Pancreas (tissue), 10 donors: ENCODE measurements around the gene DUSP9. TPM values are rescaled to one million over a fixed set of nuclear protein-coding genes. Genes with fewer than 3 reads are reported as not detected.
A peak's percentile ranks its signal among the peaks of the same experiment; 100 is the strongest.

Experiments used
- ATAC-seq, 4 donors: fragments of 200-7000 bp; cut with Tn5 transposase; one replicate each; pipeline versions ENCODE4 v1.8.0 to v1.9.1; 2020; ENCODE audit warnings: mild to moderate bottlenecking in 4 of 4, moderate library complexity in 4 of 4
- DNase-seq, 6 donors: peaks; one replicate each; pipeline ENCODE4 v3.0.0-alpha.2; 2020
- FAIRE-seq: peaks from 2 replicates; lab custom pipeline; 2012; peaks lifted over from hg19 to GRCh38; lab: Jason Lieb, UNC
- H3K27ac ChIP-seq, 4 donors: fragments of 200-600 bp; sonication (generic); 1 replicate in 3 of 4; 2 replicates in 1 of 4; pipeline versions ENCODE4 v1.5.0 to v1.8.0; 2020
- H3K27me3 ChIP-seq, 4 donors: fragments of 200-600 bp; one replicate each; pipeline ENCODE4 v1.8.0; 2021
- H3K36me3 ChIP-seq, 3 donors: fragments of 200-600 bp; sonication (generic) in 1 of 3; one replicate each; pipeline versions ENCODE4 v1.5.0 to v1.8.0; 2020 to 2021
- H3K4me1 ChIP-seq, 3 donors: fragments of 200-600 bp; one replicate each; pipeline ENCODE4 v1.8.0; 2021
- H3K4me3 ChIP-seq, 4 donors: fragments of 200-600 bp; sonication (generic) in 2 of 4; one replicate each; pipeline versions ENCODE4 v1.5.0 to v1.8.0; 2020 to 2021
- H3K9me3 ChIP-seq, 4 donors: fragments of 200-600 bp; one replicate each; pipeline ENCODE4 v1.8.0; 2021
- WGBS, 2 donors: extraction: QIAGEN DNeasy Blood & Tissue Kit; methylation state at CpG; one replicate each; pipeline ENCODE4 v1.1.7; 2013; 5-methylcytosine and 5-hydroxymethylcytosine counted together
- intact Hi-C, 3 donors: fragments of 100-400 bp; cut with DNase I; formaldehyde crosslinking; loops; one replicate each; pipeline versions ENCODE4 v1.11.1 to v1.14.2; 2022
- polyA plus RNA-seq, 2 donors: library from polyadenylated mRNA; stranded (reverse); fragments of 200-250 nt; gene quantifications; one replicate each; pipeline ENCODE4 v1.2.3, GENCODE V29; 2013
- total RNA-seq, 6 donors: library from RNA; stranded (reverse); fragmentation: NEBNext Ultra II Directional in 4 of 6; extraction: Animal tissue kit (Norgen Biotek cat#: 25700) in 4 of 6; gene quantifications; one replicate each; pipeline versions ENCODE4 v1.2.1 to v1.2.4, GENCODE V29; 2021 to 2023
- TF ChIP-seq, protein P1 (sequence below), 4 donors: fragments of 200-600 bp; sonication (generic) in 3 of 4; IDR thresholded peaks; one replicate each; pipeline versions ENCODE4 v1.5.0 to v1.8.0; 2021; ENCODE audit warnings: antibody characterized with exemption in 4 of 4
- donor health status: healthy with polysubstance abuse.
- donor health status: DM: no; HTN: no; CAD: no; lungs with moderate emphysema.
- donor health status: DM: no; HTN: no; CAD: no.
- donor health status: control.
- donor health status: control.
- donor health status: Bipolar disorder and iron deficiency.
- donor health status: DM: yes; HTN: yes; CAD: no.
- donor health status: DM: no; HTN: no; CAD: no.
- donor health status: DM: no; HTN: no; CAD: no.
- donor health status: DM: yes; HTN: yes; CAD: no.

Gene DUSP9
- total and polyA plus RNA-seq, 8 donors = 0.07 to 0.28 (median 0.12) TPM; not detected in 4

DNA sequence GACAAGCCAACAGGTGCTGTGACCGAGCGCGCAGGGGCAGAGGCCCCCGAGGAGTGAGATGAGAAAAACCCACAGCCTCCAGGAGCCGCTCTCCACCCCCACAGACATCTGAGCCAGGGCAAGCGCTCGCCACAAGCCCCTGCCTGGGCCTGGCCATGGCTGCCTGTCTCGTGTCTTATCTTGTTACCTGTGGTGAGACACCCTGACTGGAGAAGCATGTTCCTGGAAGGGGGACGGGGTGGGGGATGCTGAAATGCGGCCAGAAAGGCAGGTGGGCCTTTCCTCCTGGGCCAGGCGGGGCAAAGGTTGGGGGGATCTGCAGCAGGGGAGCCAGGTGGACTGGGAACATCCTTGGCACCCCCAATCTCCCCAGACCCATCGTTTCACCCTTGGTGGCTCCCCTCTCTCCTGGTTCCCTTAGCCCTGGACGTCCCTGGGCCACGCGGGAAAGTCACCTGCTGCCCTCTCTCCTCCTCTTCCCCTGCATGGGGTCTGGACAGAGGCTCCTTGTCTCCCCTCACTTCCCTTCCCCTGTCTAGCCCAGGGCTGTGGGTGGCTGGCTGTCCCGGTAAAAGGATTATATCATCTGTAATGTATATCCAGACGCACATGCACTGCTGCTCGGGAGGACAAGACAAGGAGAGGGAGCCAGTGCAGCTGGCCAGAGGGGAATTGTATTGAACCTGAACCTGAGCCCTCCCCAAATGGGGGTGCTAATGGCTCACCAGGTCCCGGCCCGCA is 8.4 kb upstream of the DUSP9 start:
- no peak for ATAC-seq
- peak in 2 of 6 donors; percentile 10 to 53 for DNase-seq
- H3K27ac ChIP-seq = no peak overlapping the region
- WGBS, 2 donors = 59 to 69% methylated on average over 17 to 20 of the region's 20 CpGs
- intact Hi-C loops = no loop called here
- H3K9me3 ChIP-seq = no peaks in the 10 kb centered on the region
- no peak overlapping the region for H3K4me3 ChIP-seq
- H3K36me3 ChIP-seq = no peaks in the 10 kb centered on the region
- FAIRE-seq = no peak
- TF ChIP-seq, protein P1, sequence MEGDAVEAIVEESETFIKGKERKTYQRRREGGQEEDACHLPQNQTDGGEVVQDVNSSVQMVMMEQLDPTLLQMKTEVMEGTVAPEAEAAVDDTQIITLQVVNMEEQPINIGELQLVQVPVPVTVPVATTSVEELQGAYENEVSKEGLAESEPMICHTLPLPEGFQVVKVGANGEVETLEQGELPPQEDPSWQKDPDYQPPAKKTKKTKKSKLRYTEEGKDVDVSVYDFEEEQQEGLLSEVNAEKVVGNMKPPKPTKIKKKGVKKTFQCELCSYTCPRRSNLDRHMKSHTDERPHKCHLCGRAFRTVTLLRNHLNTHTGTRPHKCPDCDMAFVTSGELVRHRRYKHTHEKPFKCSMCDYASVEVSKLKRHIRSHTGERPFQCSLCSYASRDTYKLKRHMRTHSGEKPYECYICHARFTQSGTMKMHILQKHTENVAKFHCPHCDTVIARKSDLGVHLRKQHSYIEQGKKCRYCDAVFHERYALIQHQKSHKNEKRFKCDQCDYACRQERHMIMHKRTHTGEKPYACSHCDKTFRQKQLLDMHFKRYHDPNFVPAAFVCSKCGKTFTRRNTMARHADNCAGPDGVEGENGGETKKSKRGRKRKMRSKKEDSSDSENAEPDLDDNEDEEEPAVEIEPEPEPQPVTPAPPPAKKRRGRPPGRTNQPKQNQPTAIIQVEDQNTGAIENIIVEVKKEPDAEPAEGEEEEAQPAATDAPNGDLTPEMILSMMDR (IDR thresholded peaks at IDR 0.05) = no peak
- H3K27me3 ChIP-seq = peaks cover 0 to 18% (median 2%) of the 10 kb centered on the region in 4 donors
- no peaks in the 10 kb centered on the region for H3K4me1 ChIP-seq

DNA sequence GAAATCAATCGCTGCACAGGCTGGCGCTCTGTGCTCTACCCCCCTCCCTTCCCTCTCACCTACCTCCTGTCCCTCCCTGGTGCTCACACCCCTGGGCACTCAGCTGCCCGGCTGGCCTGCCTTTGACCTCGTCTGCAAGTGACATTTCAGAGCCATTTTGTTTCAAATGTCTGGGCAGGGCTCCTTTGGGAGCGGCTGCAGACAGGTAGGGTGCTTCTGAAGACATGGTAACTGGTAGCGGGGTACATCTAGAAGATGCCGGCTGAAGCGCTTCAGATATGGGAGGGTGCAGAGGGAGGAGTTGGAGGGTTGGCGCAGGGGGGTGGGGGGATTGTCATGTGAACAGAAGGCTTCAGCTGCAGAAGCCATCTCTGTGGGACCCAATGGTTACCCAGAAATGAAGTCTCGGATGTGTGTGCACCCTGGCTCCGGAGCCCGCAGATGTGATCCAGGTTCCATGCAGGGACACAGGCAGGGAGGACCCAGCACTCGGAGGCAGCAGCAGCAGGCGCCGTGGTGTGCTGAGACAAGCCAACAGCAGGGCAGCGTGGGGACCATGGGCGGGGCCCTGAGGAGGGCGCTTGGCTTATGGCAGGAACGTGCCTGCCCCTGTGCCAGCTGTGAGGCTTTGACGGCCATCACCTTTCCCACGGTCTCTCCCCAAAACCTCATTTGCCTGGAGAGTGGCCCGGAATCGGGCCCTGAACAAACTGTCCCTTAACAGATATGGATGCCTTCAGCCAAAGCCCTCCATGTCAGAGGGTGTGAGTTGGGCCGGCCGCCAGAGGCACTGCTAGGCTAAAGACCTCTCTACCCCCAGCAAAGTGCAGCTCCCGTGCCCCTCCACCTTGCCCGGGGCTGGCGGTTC is 7.6 kb upstream of the DUSP9 start:
- ATAC-seq (no peak), FAIRE-seq (no peak), DNase-seq (peak in 1 of 6 donors; percentile 70)
- H3K4me1 ChIP-seq = no peaks in the 10 kb centered on the region
- 68 to 71% methylated on average over 28 of the region's 28 CpGs for WGBS, 2 donors
- H3K27ac ChIP-seq = no peak overlapping the region
- intact Hi-C loops = loop anchor here in 1 of 3 donors (10.0 kb wide), 1 partner anchor 85 kb away; no protein-coding TSS in a partner anchor
- peaks cover 0 to 20% (median 2%) of the 10 kb centered on the region in 4 donors for H3K27me3 ChIP-seq
- no peak overlapping the region for H3K4me3 ChIP-seq
- TF ChIP-seq, protein P1 (IDR thresholded peaks at IDR 0.05) = no peak
- no peaks in the 10 kb centered on the region for H3K9me3 ChIP-seq
- H3K36me3 ChIP-seq = no peaks in the 10 kb centered on the region

DNA sequence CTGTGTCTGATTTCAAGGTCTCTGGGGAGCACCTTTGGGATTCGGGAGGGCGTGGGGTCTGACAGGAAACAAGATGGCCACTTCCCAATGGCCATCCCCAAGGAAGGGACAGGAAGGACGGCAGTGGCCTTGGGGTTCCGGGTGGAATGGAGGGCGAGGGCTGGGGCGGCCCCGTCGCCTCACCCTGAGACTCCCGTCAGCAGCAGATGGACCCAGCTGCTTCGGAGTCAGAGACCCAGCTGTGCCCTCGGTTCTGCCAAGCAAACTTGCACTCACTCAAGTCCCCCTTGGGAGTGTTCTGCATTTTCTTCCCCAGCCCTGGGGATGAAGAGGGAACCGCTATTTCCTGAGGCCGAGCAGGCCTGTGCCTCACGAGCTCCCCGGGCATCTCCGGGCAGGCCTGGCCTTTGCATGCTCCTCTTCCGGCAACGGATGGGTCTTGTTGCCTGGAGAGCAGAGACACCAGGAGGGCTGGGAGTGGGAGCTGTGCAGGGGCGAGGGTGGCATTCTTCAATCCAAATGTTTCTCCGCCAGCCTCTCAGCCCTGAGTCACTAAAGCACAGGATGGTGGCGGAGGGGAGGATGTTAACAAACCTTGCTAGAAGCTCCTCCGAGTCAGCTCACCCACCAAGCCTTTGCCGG is 6.8 kb upstream of the DUSP9 start:
- peak in 2 of 6 donors; percentile 53 to 67 for DNase-seq
- TF ChIP-seq, protein P1 (IDR thresholded peaks at IDR 0.05) = no peak
- no peak for ATAC-seq
- intact Hi-C loops = loop anchor here in 1 of 3 donors (10.0 kb wide), 1 partner anchor 85 kb away; no protein-coding TSS in a partner anchor
- Histone ChIP-seq H3K27me3 (peaks cover 0 to 27% (median 3%) of the 10 kb centered on the region in 4 donors), H3K4me1 (no peaks in the 10 kb centered on the region), H3K9me3 (no peaks in the 10 kb centered on the region), H3K27ac (no peak overlapping the region), H3K4me3 (no peak overlapping the region), H3K36me3 (no peaks in the 10 kb centered on the region)
- WGBS, 2 donors = 78 to 86% methylated on average over 23 of the region's 23 CpGs
- FAIRE-seq = no peak

DNA sequence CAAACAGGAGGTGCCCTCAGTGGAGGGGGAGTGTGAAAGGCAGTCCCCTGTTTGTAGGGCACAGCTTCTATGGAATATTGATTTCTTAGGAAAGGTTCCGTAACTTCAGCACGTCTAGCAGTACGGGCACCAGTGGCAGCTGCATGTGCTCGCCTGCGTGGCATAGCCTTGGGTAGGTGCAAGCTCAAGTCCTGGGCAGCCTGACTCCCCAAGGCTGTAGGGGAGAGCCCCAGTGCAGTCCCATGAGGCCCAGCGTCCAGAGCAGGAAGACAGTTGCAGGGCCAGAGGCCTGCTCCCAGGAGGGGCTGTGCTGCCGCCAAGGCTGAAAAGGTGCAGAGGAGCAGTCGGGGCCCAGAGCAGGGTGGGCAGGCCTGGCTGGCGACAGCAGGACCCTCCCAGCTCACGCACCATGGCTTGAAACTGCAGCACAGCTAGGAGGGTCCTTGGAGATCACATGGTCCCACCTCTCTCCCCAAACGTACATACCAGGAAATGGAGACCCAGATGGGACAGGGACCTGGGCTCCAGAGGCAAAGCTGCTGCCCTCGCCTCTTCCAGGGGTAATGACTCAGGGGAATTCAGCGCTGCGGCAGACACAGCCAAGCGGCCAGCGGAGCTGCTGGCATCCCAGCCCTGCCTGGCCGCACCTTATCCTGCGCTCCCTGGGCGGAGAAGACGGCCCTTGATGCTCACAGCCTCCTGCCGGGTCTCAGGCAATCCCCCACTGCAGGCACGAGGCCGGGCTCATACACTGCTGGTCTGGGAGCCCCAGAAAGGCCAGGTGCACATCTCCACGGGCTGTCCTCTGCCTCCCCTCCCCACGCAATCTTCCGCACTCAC is 6.0 kb upstream of the DUSP9 start:
- Histone ChIP-seq H3K9me3 (no peaks in the 10 kb centered on the region), H3K4me3 (no peak overlapping the region), H3K36me3 (no peaks in the 10 kb centered on the region), H3K27me3 (peaks cover 0 to 28% (median 5%) of the 10 kb centered on the region in 4 donors), H3K27ac (no peak overlapping the region), H3K4me1 (no peaks in the 10 kb centered on the region)
- intact Hi-C loops = loop anchor here in 1 of 3 donors (10.0 kb wide), 1 partner anchor 86 kb away; no protein-coding TSS in a partner anchor
- ATAC-seq (no peak), DNase-seq (peak in 3 of 6 donors; percentile 8 to 60 (median 52)), FAIRE-seq (no peak)
- TF ChIP-seq, protein P1 (IDR thresholded peaks at IDR 0.05) = no peak
- 54 to 60% methylated on average over 26 of the region's 26 CpGs for WGBS, 2 donors
